NAMALWA (cell line): ENCODE data around the gene ASAP3.
A peak's percentile ranks its signal among the peaks of the same experiment; 100 is the strongest.
"Not testable (repeated sequence)": the region's sequence is repeated elsewhere in the genome, so short reads cannot be mapped to it uniquely, and the experiment has no call there.

Experiments
- DNase-seq: peaks from one replicate; pipeline ENCODE4 v3.0.0-alpha.2; 2015; ENCODE audit warnings: low spot score

The ASAP3 gene

DNA sequence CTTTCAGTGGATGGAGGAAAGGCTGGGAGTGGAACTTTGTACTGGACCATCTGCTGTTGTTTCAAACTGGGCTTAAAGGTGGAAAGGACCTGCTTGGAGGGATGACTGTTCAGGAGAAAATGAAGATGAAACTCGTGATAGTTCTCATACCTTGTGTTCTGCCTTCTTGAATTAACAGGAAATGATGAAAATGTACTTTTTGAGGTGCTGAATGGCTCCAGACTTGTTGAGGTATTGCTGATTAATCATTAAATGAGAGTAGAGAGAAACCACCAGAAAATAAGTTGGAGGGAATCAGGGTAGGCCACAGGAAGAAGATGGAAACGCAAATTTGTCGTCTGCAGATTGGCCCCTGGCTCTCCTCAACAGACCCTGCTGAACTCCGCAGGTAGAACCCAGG, 88.1 kb downstream of the ASAP3 start:
- no peak for DNase-seq

DNA sequence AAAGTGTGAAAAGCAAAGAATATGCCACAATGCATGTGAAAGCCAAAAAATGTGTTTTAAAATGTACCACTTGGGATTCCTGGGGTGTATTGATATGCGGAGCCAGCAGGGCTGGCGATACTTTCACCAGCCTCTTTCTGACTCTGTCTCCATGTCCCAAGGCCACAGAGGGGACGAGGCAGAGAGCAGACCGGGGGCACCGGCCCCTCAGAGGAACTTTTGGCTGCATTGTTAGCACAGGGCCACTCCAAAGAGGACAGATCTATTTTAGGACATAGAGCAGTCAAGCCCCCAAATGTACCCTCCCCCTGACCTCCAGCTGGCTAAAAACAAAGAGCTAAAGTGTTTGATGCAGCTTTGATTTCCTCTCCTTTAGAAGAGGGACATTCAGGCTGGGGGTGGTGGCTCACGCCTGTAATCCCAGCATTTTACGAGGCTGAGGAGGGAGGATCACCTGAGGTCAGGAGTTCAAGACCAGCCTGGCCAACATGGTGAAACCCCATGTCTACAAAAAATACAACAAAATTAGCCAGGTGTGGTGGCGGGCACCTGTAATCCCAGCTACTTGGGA, 88.7 kb downstream of the ASAP3 start:
- DNase-seq = no peak

GRCh38 chr1:23394684-23395083, 89.3 kb downstream of the ASAP3 start:
- DNase-seq = no peak

DNA sequence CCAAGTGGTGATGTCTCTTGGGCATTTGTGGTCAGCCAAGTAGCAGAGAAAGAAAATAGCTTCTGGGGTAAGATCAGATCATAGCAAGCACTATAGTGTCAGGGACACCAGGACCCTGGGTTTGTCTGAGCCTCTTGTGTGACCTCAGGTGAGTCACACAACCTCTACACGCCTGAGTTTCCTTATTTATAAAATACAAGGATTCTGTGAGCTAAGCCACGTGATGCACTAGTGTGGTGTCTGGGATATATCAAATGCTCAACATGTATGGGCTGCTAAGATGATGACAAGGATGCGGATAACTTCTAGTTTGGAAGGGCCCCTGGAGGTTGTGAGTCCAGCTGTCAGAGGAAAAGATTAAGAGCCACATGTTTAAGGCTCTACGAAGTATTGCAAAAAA, 89.8 kb downstream of the ASAP3 start:
- no peak for DNase-seq

GRCh38 chr1:23393706-23394105, 90.3 kb downstream of the ASAP3 start:
- no peak for DNase-seq

GRCh38 chr1:23392125-23392855, 91.7 kb downstream of the ASAP3 start:
- peak; percentile 40 for DNase-seq

DNA sequence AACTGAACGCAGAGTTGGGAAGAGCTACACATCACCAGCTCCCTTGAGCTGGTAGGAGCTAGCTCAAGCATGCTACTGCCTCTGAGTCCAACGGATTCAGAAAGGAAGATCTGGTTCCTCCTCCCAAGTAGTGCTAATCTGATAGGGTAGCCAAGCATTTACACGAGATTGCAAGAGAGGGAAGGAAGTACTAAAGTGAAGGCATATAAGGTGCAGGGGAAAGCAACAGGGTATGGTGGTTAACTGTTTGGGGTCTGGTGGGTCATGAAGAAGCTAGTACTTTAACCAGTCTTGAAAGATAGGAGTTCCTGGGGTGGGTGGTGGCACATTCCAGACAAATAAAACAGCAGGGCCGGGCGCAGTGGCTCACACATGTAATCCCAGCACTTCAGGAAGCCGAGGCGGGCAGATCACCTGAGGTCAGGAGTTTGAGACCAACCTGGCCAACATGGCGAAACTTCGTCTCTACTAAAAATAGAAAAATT, 94.1 kb downstream of the ASAP3 start:
- DNase-seq = no peak

- no peak for DNase-seq
These were observed 96.5 kb downstream of the ASAP3 start for GRCh38 chr1:23387494-23387893.

- no peak for DNase-seq
These were observed 98.8 kb downstream of the ASAP3 start for GRCh38 chr1:23385119-23385621.

- DNase-seq = no peak
These were observed 99.5 kb downstream of the ASAP3 start for GRCh38 chr1:23384312-23385058.

GRCh38 chr1:23383577-23384311, 100.2 kb downstream of the ASAP3 start:
- no peak for DNase-seq

DNA sequence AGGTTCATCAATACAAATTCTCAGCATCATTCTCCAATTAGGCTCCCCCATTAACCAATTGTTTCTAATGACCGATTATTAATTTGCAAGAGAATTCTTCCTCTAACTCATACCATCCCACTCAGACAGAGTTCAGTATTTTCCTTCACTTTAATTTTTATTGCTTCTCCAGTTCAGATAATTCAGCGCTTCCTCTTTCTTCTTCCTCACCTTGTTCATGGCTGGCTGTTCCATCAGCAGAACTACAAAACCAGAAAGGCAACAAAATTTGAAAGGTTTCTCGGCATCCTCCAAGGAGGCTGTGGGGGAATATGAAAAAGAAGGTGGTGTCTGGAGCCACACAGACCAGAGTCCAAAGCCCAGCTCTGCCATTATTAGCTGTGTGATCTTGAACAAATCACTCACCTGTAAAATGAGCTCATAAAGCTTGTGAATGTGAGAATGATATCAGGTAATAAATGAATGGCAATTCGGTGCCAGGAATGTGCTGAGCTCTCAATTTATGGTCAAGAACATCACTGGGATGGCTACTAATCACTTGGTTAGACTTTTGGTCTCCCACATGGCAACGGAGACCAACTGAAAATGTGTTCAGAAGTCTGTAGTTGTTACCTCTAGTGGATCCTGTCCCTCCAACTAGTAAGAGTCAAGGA, 102.6 kb downstream of the ASAP3 start:
- no peak for DNase-seq

DNA sequence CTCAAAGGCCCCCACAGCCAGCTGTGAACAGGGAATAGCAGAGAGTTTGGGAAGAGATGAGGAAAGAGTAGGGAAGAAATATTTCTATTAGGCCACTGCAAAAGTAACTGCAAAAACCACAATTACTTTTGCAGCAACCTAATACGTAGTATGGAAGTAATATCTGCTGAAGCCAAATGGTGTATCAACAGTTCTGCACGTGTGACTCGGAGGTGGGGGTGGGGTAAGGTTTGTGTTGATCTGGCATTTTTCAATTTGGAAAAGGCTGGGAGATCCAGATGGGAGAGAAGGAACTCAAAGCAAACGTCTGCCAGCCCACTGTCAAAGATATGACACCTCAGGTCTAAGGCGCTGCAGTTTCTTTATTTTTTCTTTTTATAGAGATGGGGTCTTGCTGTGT, 103.3 kb downstream of the ASAP3 start:
- DNase-seq = no peak

DNA sequence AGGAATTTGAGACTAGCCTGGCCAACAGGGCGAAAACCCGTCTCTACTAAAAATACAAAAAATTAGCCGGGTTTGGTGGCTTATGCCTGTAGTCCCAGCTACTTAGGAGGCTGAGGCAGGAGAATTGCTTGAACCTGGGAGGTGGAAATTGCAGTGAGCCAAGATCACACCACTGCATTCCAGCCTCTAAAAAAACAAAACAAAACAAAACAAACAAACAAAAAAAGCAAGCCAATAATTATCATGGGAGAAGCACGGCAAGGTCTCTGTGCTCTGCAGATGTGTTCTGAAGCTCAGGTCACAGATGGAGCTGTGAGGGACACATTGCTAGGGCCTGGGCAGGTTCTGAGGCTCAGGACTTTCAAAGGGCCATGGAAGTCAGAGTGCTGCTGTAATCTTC, 103.7 kb downstream of the ASAP3 start:
- not testable (repeated sequence) for DNase-seq
